ENCODE data around the gene MROH2A. TPM values are rescaled to one million over a fixed set of nuclear protein-coding genes. Genes with fewer than 3 reads are reported as not detected.

Gene MROH2A
- total RNA-seq, 1 experiment from 2014 or later, result not detected

GRCh38 chr2:233779722-233780121 lies 1.6 kb downstream of the MROH2A start:
- no peak for DNase-seq (ENCODE audit: low spot score)
- ATAC-seq, result no peak
- TF ChIP-seq, protein P1, sequence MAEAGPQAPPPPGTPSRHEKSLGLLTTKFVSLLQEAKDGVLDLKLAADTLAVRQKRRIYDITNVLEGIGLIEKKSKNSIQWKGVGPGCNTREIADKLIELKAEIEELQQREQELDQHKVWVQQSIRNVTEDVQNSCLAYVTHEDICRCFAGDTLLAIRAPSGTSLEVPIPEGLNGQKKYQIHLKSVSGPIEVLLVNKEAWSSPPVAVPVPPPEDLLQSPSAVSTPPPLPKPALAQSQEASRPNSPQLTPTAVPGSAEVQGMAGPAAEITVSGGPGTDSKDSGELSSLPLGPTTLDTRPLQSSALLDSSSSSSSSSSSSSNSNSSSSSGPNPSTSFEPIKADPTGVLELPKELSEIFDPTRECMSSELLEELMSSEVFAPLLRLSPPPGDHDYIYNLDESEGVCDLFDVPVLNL (CRISPR knock-in tag; IDR thresholded peaks at IDR 0.05; ENCODE audit: borderline replicate concordance, low read depth), result no peak
- no peak for TF ChIP-seq ZNF425 (CRISPR knock-in tag; conservative IDR thresholded peaks at IDR 0.05)
- TF ChIP-seq, protein P2, sequence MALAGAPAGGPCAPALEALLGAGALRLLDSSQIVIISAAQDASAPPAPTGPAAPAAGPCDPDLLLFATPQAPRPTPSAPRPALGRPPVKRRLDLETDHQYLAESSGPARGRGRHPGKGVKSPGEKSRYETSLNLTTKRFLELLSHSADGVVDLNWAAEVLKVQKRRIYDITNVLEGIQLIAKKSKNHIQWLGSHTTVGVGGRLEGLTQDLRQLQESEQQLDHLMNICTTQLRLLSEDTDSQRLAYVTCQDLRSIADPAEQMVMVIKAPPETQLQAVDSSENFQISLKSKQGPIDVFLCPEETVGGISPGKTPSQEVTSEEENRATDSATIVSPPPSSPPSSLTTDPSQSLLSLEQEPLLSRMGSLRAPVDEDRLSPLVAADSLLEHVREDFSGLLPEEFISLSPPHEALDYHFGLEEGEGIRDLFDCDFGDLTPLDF (CRISPR knock-in tag; IDR thresholded peaks at IDR 0.05), result no peak
- no peak for TF ChIP-seq KAT7 (CRISPR knock-in tag; IDR thresholded peaks at IDR 0.05; ENCODE audit: borderline replicate concordance)
- TF ChIP-seq, protein P3, sequence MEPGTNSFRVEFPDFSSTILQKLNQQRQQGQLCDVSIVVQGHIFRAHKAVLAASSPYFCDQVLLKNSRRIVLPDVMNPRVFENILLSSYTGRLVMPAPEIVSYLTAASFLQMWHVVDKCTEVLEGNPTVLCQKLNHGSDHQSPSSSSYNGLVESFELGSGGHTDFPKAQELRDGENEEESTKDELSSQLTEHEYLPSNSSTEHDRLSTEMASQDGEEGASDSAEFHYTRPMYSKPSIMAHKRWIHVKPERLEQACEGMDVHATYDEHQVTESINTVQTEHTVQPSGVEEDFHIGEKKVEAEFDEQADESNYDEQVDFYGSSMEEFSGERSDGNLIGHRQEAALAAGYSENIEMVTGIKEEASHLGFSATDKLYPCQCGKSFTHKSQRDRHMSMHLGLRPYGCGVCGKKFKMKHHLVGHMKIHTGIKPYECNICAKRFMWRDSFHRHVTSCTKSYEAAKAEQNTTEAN (CRISPR knock-in tag; IDR thresholded peaks at IDR 0.05), result no peak
- TF ChIP-seq NR1H2 (CRISPR knock-in tag; IDR thresholded peaks at IDR 0.05), result no peak
- no peak for TF ChIP-seq JAZF1 (CRISPR knock-in tag; IDR thresholded peaks at IDR 0.05)
- TF ChIP-seq ZNF263 (CRISPR knock-in tag; IDR thresholded peaks at IDR 0.05; ENCODE audit: low read depth), result no peak
- TF ChIP-seq MXD4 (CRISPR knock-in tag; IDR thresholded peaks at IDR 0.05; ENCODE audit: borderline replicate concordance), result no peak
- TF ChIP-seq ZNF219 (CRISPR knock-in tag; IDR thresholded peaks at IDR 0.05; ENCODE audit: borderline replicate concordance), result no peak
- TF ChIP-seq ESRRA (CRISPR knock-in tag; IDR thresholded peaks at IDR 0.05; ENCODE audit: borderline replicate concordance), result no peak
- TF ChIP-seq, protein P4, sequence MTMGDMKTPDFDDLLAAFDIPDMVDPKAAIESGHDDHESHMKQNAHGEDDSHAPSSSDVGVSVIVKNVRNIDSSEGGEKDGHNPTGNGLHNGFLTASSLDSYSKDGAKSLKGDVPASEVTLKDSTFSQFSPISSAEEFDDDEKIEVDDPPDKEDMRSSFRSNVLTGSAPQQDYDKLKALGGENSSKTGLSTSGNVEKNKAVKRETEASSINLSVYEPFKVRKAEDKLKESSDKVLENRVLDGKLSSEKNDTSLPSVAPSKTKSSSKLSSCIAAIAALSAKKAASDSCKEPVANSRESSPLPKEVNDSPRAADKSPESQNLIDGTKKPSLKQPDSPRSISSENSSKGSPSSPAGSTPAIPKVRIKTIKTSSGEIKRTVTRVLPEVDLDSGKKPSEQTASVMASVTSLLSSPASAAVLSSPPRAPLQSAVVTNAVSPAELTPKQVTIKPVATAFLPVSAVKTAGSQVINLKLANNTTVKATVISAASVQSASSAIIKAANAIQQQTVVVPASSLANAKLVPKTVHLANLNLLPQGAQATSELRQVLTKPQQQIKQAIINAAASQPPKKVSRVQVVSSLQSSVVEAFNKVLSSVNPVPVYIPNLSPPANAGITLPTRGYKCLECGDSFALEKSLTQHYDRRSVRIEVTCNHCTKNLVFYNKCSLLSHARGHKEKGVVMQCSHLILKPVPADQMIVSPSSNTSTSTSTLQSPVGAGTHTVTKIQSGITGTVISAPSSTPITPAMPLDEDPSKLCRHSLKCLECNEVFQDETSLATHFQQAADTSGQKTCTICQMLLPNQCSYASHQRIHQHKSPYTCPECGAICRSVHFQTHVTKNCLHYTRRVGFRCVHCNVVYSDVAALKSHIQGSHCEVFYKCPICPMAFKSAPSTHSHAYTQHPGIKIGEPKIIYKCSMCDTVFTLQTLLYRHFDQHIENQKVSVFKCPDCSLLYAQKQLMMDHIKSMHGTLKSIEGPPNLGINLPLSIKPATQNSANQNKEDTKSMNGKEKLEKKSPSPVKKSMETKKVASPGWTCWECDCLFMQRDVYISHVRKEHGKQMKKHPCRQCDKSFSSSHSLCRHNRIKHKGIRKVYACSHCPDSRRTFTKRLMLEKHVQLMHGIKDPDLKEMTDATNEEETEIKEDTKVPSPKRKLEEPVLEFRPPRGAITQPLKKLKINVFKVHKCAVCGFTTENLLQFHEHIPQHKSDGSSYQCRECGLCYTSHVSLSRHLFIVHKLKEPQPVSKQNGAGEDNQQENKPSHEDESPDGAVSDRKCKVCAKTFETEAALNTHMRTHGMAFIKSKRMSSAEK (CRISPR knock-in tag; IDR thresholded peaks at IDR 0.05; ENCODE audit: borderline replicate concordance), result no peak
- TF ChIP-seq PRRX2 (CRISPR knock-in tag; IDR thresholded peaks at IDR 0.05), result no peak
- no peak for TF ChIP-seq CREM (CRISPR knock-in tag; IDR thresholded peaks at IDR 0.05)
- H3K27ac Mint-ChIP-seq, result no peak overlapping the region
- ChIA-PET POLR2A (no interaction called here), CTCF (no interaction called here)
- no peaks in the 10 kb centered on the region for H3K4me1 Mint-ChIP-seq
- H3K4me3 Mint-ChIP-seq, result no peak overlapping the region
- peaks cover 47% of the 10 kb centered on the region for H3K9me3 Mint-ChIP-seq
- no peaks in the 10 kb centered on the region; the same call in 1 of the 2 replicates for H3K27me3 Mint-ChIP-seq (ENCODE audit: low read depth)
- H3K36me3 Mint-ChIP-seq, result peaks cover 8% of the 10 kb centered on the region

DNA sequence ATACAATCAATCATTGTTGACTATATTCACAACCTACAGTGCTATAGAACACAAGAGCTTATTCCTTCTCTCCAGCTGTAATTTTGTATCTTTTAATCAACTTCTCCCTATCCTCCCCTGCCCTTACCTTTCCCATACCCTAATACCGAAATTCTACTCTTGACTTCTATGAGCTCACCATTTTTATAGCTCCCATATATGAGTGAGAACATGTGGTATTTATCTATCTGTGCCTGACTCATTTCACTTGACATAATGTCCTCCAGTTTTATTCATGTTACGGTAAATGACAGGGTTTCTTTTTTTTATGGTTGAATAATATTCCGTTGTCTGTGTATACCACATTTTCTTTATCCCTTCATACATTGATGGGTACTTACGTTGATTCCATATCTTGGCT lies 2.6 kb downstream of the MROH2A start:
- DNase-seq (ENCODE audit: low spot score) (no peak), ATAC-seq (no peak)
- Mint-ChIP-seq H3K27ac (no peak overlapping the region), H3K36me3 (peaks cover 8% of the 10 kb centered on the region), H3K27me3 (ENCODE audit: low read depth) (no peaks in the 10 kb centered on the region; the same call in 1 of the 2 replicates), H3K4me1 (no peaks in the 10 kb centered on the region), H3K9me3 (peaks cover 38% of the 10 kb centered on the region), H3K4me3 (no peak overlapping the region)
- CTCF ChIA-PET, result no interaction called here
- POLR2A ChIA-PET, result no interaction called here
- TF ChIP-seq ATF6 (CRISPR knock-in tag; IDR thresholded peaks at IDR 0.05) (no peak), ZNF317 (CRISPR knock-in tag; IDR thresholded peaks at IDR 0.05; ENCODE audit: borderline replicate concordance, low read depth) (no peak), E2F5 (CRISPR knock-in tag; IDR thresholded peaks at IDR 0.05) (no peak), GTF2I (CRISPR knock-in tag; conservative IDR thresholded peaks at IDR 0.05) (no peak), SMAD4 (CRISPR knock-in tag; IDR thresholded peaks at IDR 0.05) (no peak), ZNF396 (CRISPR knock-in tag; IDR thresholded peaks at IDR 0.05; ENCODE audit: borderline replicate concordance) (no peak), IRF2 (CRISPR knock-in tag; IDR thresholded peaks at IDR 0.05; ENCODE audit: borderline replicate concordance, low read depth) (no peak)
- TF ChIP-seq, protein P1 (CRISPR knock-in tag; IDR thresholded peaks at IDR 0.05; ENCODE audit: borderline replicate concordance, low read depth), result no peak
